BLaER1 treated with 17β-estradiol and CSF1 and Interleukin-3, amounts not matched to agents 10 nM and 100 nM (cell line): ENCODE results near the gene GCH1.
"Not testable (repeated sequence)": the region's sequence is repeated elsewhere in the genome, so short reads cannot be mapped to it uniquely, and the experiment has no call there.

Source experiments
- H3K27ac ChIP-seq, 11 experiments: shearing (Covaris generic); formaldehyde crosslinking; 2 replicates each; pipeline ENCODE4 v1.8.1; 2022
- H3K27me3 ChIP-seq, 11 experiments: shearing (Covaris generic); formaldehyde crosslinking; 2 replicates each; pipeline ENCODE4 v1.8.1; 2022
- H3K36me3 ChIP-seq, 11 experiments: shearing (Covaris generic); formaldehyde crosslinking; 2 replicates each; pipeline ENCODE4 v1.8.1; 2022
- H3K4me1 ChIP-seq, 10 experiments: shearing (Covaris generic); formaldehyde crosslinking; 2 replicates each; pipeline ENCODE4 v1.8.1; 2022
- H3K4me2 ChIP-seq, 11 experiments: shearing (Covaris generic); formaldehyde crosslinking; 2 replicates each; pipeline ENCODE4 v1.8.1; 2022
- H3K4me3 ChIP-seq, 10 experiments: shearing (Covaris generic); formaldehyde crosslinking; 2 replicates each; pipeline ENCODE4 v1.8.1; 2022
- H3K9ac ChIP-seq, 11 experiments: shearing (Covaris generic); formaldehyde crosslinking; 2 replicates each; pipeline ENCODE4 v1.8.1; 2022
- H3K9me3 ChIP-seq, 11 experiments: shearing (Covaris generic); formaldehyde crosslinking; replicated peaks in 1 of 11; 2 replicates each; pipeline ENCODE4 v1.8.1; 2022
- H4K20me1 ChIP-seq, 11 experiments: shearing (Covaris generic); formaldehyde crosslinking; 2 replicates each; pipeline ENCODE4 v1.8.1; 2022
- Cebpa-rat ChIP-seq, 11 experiments: shearing (Covaris generic); IDR thresholded peaks; 2 replicates each; pipeline ENCODE4 v1.8.1; 2022

GCH1 gene

DNA sequence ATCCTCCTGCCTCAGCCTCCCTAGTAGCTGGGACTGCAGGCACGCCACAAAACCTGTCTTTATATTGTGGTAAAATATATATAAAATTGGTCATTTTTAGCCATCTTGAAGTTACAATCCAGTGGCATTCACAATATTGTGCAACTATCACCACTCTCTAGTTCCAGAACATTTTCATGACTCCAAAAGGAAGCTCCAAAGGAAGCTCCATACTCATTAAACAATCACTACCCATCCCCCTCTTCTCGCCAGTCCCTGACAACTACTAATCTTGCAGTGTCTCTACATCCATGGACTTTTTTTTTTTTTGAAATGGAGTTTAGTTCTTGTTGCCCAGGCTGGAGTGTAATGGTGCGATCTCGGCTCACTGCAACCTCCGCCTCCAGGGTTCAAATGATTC is 3.1 kb downstream of the GCH1 start:
- Histone ChIP-seq H3K27me3 (peaks cover 0 to 27% (median 19%) of the 10 kb centered on the region in 11 experiments; a peak in 15 of 22 replicates), H3K27ac (no peak overlapping the region), H3K4me3 (peak overlapping the region in 3 of 10 experiments; percentile 92 to 97 (median 96); a peak in 6 of 20 replicates), H3K9ac (peak overlapping the region in 1 of 11 experiments; percentile 15; a peak in 1 of 22 replicates), H3K36me3 (peaks cover 0 to 40% (median 0%) of the 10 kb centered on the region in 11 experiments; a peak in 5 of 22 replicates), H3K4me2 (peak overlapping the region in 9 of 11 experiments; percentile 77 to 99 (median 90); a peak in 16 of 22 replicates), H3K4me1 (peaks cover 12 to 56% (median 25%) of the 10 kb centered on the region in 10 experiments; a peak in 19 of 20 replicates), H4K20me1 (peaks cover 0 to 71% (median 19%) of the 10 kb centered on the region in 11 experiments; a peak in 12 of 22 replicates), H3K9me3 (no peaks in the 10 kb centered on the region)
- TF ChIP-seq Cebpa-rat (IDR thresholded peaks at IDR 0.05): 0 out of 22 replicates have a peak, but pooled peaks of 1 of the 11 experiments have one; percentile 20

DNA sequence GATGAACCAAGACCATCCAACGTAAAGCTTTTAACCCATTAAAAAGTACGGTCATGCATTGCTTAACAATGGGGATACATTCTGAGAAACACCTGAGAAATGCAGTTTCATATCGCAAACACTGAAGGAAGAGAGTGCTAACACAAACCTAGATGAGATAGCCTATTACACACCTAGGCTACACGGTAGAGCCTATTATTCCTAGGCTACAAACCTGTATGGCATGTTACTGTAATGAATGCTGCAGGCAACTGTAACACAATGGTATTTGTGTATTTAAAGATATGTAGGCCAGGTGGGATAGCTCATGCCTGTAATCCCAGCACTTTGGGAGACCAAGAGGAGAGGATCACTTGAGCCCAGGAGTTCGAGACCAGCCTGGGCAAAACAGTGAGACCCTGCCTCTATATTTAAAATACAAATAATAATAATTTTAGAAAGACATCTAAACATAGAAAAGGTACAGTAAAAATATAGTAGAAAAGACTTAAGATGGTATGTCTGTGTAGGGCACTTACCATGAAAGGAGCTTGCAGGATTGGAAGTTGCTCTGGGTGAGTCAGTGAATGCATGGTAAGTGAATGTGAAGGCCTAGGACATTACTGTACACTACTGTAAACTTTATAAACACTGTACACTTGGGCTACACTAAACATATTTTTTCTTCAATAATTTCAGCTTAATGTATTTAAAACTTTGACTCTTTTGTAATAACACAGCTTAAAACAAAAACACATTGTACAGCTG is 4.6 kb downstream of the GCH1 start:
- H3K27ac ChIP-seq, H3K9me3 ChIP-seq, H3K9ac ChIP-seq, H3K4me3 ChIP-seq: not testable (repeated sequence)
- H3K27me3 ChIP-seq: peaks cover 0 to 27% (median 19%) of the 10 kb centered on the region in 11 experiments; a peak in 15 of 22 replicates
- peak overlapping the region in 2 of 11 experiments; percentile 77 to 82; a peak in 4 of 22 replicates for H3K4me2 ChIP-seq
- peaks cover 12 to 72% (median 23%) of the 10 kb centered on the region in 10 experiments; a peak in 19 of 20 replicates for H3K4me1 ChIP-seq
- H4K20me1 ChIP-seq: peaks cover 0 to 85% (median 31%) of the 10 kb centered on the region in 11 experiments; a peak in 12 of 22 replicates
- peaks cover 0 to 48% (median 0%) of the 10 kb centered on the region in 11 experiments; a peak in 5 of 22 replicates for H3K36me3 ChIP-seq

DNA sequence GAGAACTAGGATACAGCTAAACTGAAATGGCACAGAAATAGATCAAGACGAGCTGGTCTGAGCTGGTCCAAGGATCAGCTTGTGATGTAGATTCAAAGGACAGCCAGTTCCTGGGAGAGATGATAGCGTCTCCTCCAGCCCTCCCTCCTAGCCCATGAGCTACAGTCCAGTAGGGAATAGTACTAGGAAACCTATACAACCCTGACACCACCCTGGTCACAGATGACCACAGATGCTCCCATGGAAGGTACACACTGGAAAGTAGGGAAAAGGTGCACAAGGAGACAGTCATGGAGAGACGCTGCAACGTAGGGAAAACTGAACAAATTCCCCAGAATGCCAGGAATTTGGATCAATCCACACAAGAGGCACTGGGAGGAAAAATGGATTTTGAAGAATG is 6.9 kb downstream of the GCH1 start:
- H4K20me1 ChIP-seq: peaks cover 0 to 94% (median 32%) of the 10 kb centered on the region in 11 experiments; a peak in 12 of 22 replicates
- H3K4me2 ChIP-seq: peak overlapping the region in 3 of 11 experiments; percentile 24 to 71 (median 65); a peak in 5 of 22 replicates
- peaks cover 0 to 11% (median 6%) of the 10 kb centered on the region in 11 experiments; a peak in 12 of 22 replicates for H3K27me3 ChIP-seq
- H3K4me3 ChIP-seq: no peak overlapping the region
- TF ChIP-seq Cebpa-rat (IDR thresholded peaks at IDR 0.05): no peak
- H3K9ac ChIP-seq: no peak overlapping the region
- peaks cover 0 to 9% (median 0%) of the 10 kb centered on the region in 11 experiments; a peak in 3 of 22 replicates for H3K9me3 ChIP-seq
- no peak overlapping the region for H3K27ac ChIP-seq
- H3K4me1 ChIP-seq: peaks cover 7 to 95% (median 26%) of the 10 kb centered on the region in 10 experiments
- peaks cover 0 to 53% (median 0%) of the 10 kb centered on the region in 11 experiments; a peak in 6 of 22 replicates for H3K36me3 ChIP-seq

DNA sequence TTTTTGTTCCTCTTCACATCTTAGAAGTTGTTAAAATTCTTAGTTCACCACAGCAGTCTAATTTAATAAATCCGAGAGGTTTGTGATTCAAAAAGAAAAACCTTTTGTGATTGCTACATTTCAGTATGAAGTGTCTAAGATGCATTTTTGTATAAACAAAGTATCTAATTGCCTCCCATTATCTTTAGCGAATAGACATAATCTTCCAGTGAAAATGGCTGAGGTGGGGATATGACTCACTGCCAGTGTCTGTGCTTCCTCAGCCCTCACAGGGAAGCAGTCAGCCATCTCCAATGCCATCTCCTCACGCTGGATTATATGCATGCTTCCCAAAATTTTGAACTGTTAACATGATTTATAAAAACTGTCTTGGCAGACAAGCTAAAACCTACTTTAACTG is 7.6 kb downstream of the GCH1 start:
- H3K9me3 ChIP-seq: peaks cover 0 to 9% (median 0%) of the 10 kb centered on the region in 11 experiments; a peak in 3 of 22 replicates
- H3K4me3 ChIP-seq: no peak overlapping the region

DNA sequence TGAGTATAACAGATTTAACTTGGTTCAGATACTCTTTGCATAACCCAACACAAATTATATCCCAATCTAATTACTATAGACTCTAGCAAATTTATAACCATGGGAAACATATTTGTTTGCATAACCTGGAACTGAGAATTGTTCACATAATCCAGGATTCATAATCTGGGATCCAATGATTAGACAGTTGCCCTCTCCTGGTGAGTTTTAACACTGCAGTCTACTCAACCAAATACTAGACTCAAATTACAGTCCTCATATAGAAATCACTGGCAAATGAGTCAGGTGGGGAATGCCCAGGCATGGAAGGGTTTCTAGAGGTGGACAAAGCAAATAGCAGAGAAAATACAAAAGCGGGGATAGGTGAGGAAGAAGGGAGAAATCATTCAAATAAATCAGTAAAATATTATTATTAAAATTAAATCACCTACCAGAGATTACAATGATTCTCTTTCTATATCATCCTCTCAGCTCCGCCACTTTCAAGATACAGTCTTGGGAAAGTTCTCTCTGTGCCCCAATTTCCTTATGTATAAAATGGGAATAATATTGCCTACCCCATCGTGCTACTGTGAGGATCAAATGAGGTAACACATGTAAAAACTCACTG is 9.4 kb downstream of the GCH1 start:
- no peak overlapping the region for H3K27ac ChIP-seq
- peaks cover 0 to 94% (median 37%) of the 10 kb centered on the region in 11 experiments; a peak in 15 of 22 replicates for H4K20me1 ChIP-seq
- H3K4me1 ChIP-seq: peaks cover 0 to 95% (median 23%) of the 10 kb centered on the region in 10 experiments; a peak in 11 of 20 replicates
- H3K4me3 ChIP-seq: no peak overlapping the region
- peaks cover 0 to 9% (median 0%) of the 10 kb centered on the region in 11 experiments; a peak in 3 of 22 replicates for H3K9me3 ChIP-seq
- H3K4me2 ChIP-seq: peak overlapping the region in 2 of 11 experiments; percentile 59 to 78; a peak in 4 of 22 replicates
- peaks cover 0 to 37% (median 0%) of the 10 kb centered on the region in 11 experiments; a peak in 4 of 22 replicates for H3K36me3 ChIP-seq
- H3K27me3 ChIP-seq: no peaks in the 10 kb centered on the region
- TF ChIP-seq Cebpa-rat (IDR thresholded peaks at IDR 0.05): no peak
- no peak overlapping the region for H3K9ac ChIP-seq

More for the DNA sequence above, 7.6 kb downstream of the GCH1 start:
- Histone ChIP-seq H3K4me1 (peaks cover under 1 to 95% (median 23%) of the 10 kb centered on the region in 10 experiments; a peak in 15 of 20 replicates), H3K36me3 (peaks cover 0 to 53% (median 0%) of the 10 kb centered on the region in 11 experiments; a peak in 6 of 22 replicates), H4K20me1 (peaks cover 0 to 94% (median 32%) of the 10 kb centered on the region in 11 experiments; a peak in 12 of 22 replicates), H3K27ac (no peak overlapping the region), H3K4me2 (peak overlapping the region in 4 of 11 experiments; percentile 1 to 71 (median 44); a peak in 5 of 22 replicates), H3K27me3 (peaks cover 0 to 4% (median under 1%) of the 10 kb centered on the region in 11 experiments; a peak in 6 of 22 replicates), H3K9ac (no peak overlapping the region)
- TF ChIP-seq Cebpa-rat (IDR thresholded peaks at IDR 0.05): no peak

DNA sequence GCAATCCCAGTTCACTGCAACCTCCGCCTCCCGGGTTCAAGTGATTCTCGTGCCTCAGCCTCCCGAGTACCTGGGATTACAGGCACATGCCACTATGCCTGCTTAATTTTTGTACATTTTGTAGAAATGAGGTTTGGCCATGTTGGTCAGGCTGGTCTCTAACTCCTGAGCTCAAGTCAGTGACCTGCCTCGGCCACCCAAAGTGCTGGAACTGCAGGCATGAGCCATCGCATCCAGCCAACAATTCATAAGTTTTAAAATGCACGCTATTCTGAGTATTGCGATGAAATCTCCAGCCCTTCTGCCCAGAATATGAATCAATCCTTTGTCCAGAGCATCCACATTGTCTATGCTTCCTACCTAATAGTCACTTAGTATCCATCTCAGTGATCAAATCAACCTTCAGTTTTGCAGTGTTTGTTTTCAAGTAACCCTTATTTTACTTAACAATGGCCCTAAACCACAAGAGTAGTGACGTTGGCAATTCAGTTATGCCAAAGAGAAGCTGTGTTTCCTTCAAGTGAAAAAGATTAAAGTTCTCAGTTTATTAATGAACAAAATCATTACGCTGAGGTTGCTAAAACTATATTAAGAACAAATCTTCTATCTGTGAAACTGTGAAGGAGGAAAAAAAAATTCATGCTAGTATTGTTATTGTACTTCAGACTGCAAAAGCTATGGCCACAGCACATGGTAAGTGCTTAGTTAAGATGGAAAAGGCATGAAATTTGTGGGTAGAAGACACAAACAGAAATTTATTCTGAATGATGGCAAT is 11.0 kb downstream of the GCH1 start:
- TF ChIP-seq Cebpa-rat (IDR thresholded peaks at IDR 0.05): no peak
- H3K27ac ChIP-seq: peak overlapping the region in 3 of 11 experiments; percentile 6 to 68 (median 45); a peak in 4 of 22 replicates

DNA sequence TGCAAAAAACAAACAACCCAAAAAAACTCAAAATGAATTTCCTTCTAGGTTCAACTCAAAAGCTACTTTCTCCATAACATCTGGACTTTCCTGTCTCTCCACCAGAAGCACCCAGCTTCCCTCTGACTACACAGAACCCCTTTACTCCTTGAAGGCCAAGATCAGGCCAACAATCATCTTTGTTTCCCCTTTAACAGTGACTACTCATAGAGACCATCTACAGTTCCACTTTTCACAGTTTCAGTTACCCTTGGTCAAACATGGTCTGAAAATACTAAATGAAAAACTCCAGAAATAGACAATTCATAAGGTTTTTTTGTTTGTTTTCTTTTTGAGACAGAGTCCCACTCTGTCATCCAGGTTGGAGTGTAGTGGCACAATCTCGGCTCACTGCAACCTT is 11.8 kb downstream of the GCH1 start:
- Histone ChIP-seq H3K27me3 (no peaks in the 10 kb centered on the region), H4K20me1 (peaks cover 0 to 96% (median 37%) of the 10 kb centered on the region in 11 experiments; a peak in 15 of 22 replicates), H3K4me3 (no peak overlapping the region), H3K4me1 (peaks cover 7 to 84% (median 30%) of the 10 kb centered on the region in 10 experiments; a peak in 18 of 20 replicates), H3K9ac (0 out of 22 replicates have a peak overlapping the region, but pooled peaks of 1 of the 11 experiments have one; percentile 39), H3K27ac (peak overlapping the region in 3 of 11 experiments; percentile 6 to 68 (median 45); a peak in 4 of 22 replicates), H3K9me3 (peaks cover 0 to 9% (median 0%) of the 10 kb centered on the region in 11 experiments; a peak in 3 of 22 replicates), H3K4me2 (peak overlapping the region in 5 of 11 experiments; percentile 2 to 78 (median 57); a peak in 9 of 22 replicates), H3K36me3 (peaks cover 0 to 33% (median 0%) of the 10 kb centered on the region in 11 experiments; a peak in 8 of 22 replicates)
- no peak for TF ChIP-seq Cebpa-rat (IDR thresholded peaks at IDR 0.05)

More for the DNA sequence above, 11.0 kb downstream of the GCH1 start:
- H3K4me1 ChIP-seq: peaks cover 4 to 90% (median 26%) of the 10 kb centered on the region in 10 experiments; a peak in 18 of 20 replicates
- H3K4me2 ChIP-seq: peak overlapping the region in 5 of 11 experiments; percentile 9 to 78 (median 57); a peak in 9 of 22 replicates
- H3K4me3 ChIP-seq: no peak overlapping the region
- H3K9me3 ChIP-seq: peaks cover 0 to 9% (median 0%) of the 10 kb centered on the region in 11 experiments; a peak in 3 of 22 replicates
- H3K36me3 ChIP-seq: peaks cover 0 to 31% (median 0%) of the 10 kb centered on the region in 11 experiments; a peak in 4 of 22 replicates
- no peaks in the 10 kb centered on the region for H3K27me3 ChIP-seq
- no peak overlapping the region for H3K9ac ChIP-seq
- peaks cover 0 to 96% (median 39%) of the 10 kb centered on the region in 11 experiments; a peak in 15 of 22 replicates for H4K20me1 ChIP-seq
